ENCODE data around the gene LRGUK.

Gene LRGUK

DNA sequence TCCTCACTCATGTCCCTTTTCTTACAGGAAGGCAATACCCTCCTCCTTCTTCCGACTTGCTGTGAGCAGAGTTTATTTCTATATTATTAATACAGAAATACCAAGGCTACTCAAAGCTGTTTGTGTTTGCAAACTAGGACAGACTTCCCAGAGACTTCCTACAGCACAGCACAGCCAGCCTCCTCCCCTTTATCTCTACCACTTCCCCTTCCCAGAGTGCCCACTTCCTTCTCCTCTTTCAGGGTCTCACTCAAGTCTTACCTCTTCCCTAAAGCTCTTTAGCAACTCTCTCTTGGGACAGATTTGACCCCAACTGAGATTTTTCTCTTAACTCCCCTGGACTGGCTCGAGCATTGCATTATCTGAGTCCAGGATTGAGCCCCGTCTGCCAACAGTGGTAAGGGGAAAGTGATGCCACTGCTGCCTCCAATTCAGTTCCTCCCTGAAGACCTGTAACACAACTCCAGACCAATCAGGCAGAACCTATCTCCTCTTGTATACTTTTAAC, 5.5 kb upstream of the LRGUK start:
- H3K27ac ChIP-seq (ENCODE audit: low read depth, low read length, poor library complexity, severe bottlenecking): no peak overlapping the region
- no peaks in the 10 kb centered on the region for H3K27me3 ChIP-seq (ENCODE audit: insufficient read depth, low read length)
- no peaks in the 10 kb centered on the region for H3K9me2 ChIP-seq (ENCODE audit: low read depth, low read length)
- no peaks in the 10 kb centered on the region for H3K79me2 ChIP-seq (ENCODE audit: insufficient read depth, low read length)
- no peak overlapping the region for H3K9ac ChIP-seq (ENCODE audit: low read length)
- TF ChIP-seq EZH2 (IDR thresholded peaks at IDR 0.05; ENCODE audit: borderline replicate concordance, low read length): no peak
- TF ChIP-seq, protein P1, sequence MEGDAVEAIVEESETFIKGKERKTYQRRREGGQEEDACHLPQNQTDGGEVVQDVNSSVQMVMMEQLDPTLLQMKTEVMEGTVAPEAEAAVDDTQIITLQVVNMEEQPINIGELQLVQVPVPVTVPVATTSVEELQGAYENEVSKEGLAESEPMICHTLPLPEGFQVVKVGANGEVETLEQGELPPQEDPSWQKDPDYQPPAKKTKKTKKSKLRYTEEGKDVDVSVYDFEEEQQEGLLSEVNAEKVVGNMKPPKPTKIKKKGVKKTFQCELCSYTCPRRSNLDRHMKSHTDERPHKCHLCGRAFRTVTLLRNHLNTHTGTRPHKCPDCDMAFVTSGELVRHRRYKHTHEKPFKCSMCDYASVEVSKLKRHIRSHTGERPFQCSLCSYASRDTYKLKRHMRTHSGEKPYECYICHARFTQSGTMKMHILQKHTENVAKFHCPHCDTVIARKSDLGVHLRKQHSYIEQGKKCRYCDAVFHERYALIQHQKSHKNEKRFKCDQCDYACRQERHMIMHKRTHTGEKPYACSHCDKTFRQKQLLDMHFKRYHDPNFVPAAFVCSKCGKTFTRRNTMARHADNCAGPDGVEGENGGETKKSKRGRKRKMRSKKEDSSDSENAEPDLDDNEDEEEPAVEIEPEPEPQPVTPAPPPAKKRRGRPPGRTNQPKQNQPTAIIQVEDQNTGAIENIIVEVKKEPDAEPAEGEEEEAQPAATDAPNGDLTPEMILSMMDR (IDR thresholded peaks at IDR 0.05; ENCODE audit: low read length): no peak
- H4K20me1 ChIP-seq (ENCODE audit: insufficient read depth, low read length): no peaks in the 10 kb centered on the region
- H2AFZ ChIP-seq (ENCODE audit: low read length): no peak overlapping the region
- H3F3A ChIP-seq (ENCODE audit: insufficient read depth, low read length): no peaks in the 10 kb centered on the region
- H3K4me3 ChIP-seq (ENCODE audit: low read depth, low read length, poor library complexity, severe bottlenecking): no peak overlapping the region
- no peaks in the 10 kb centered on the region for H3K9me3 ChIP-seq (ENCODE audit: low read length)
- no peaks in the 10 kb centered on the region for H3K36me3 ChIP-seq (ENCODE audit: insufficient read depth, low read length)
- H3K4me2 ChIP-seq (ENCODE audit: low read length): no peak overlapping the region
- H3K4me1 ChIP-seq (ENCODE audit: insufficient read depth, low read length, severe bottlenecking): peaks cover 14% of the 10 kb centered on the region

DNA sequence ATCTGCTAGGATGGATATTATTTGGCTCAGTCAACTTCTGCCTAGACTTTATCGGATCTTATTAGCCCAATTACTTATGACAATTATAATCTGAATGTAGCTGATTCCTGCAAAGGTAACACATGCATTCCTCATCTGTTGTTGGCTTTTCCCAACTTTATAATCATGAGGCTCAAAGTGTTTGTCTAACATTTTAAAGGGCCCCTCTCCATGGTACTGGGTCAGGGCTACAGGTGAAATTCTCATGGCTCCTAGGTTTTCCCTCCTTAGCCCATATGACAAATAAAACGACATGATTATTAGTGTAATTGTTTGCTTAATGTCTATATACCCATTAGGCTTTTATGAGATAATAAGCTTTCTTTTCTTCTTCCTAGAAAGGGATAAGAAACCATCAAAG, 4.2 kb upstream of the LRGUK start:
- no peaks in the 10 kb centered on the region for H3K27me3 ChIP-seq (ENCODE audit: insufficient read depth, low read length)
- H3K9me2 ChIP-seq (ENCODE audit: low read depth, low read length): no peaks in the 10 kb centered on the region
- H3K4me3 ChIP-seq (ENCODE audit: low read depth, low read length, poor library complexity, severe bottlenecking): no peak overlapping the region
- H3K4me2 ChIP-seq (ENCODE audit: low read length): no peak overlapping the region
- no peaks in the 10 kb centered on the region for H3K36me3 ChIP-seq (ENCODE audit: insufficient read depth, low read length)
- no peak overlapping the region for H3K9ac ChIP-seq (ENCODE audit: low read length)
- no peak overlapping the region for H2AFZ ChIP-seq (ENCODE audit: low read length)
- no peaks in the 10 kb centered on the region for H4K20me1 ChIP-seq (ENCODE audit: insufficient read depth, low read length)
- H3K4me1 ChIP-seq (ENCODE audit: insufficient read depth, low read length, severe bottlenecking): peaks cover 25% of the 10 kb centered on the region
- H3K27ac ChIP-seq (ENCODE audit: low read depth, low read length, poor library complexity, severe bottlenecking): no peak overlapping the region
- no peaks in the 10 kb centered on the region for H3F3A ChIP-seq (ENCODE audit: insufficient read depth, low read length)
- TF ChIP-seq, protein P1 (IDR thresholded peaks at IDR 0.05; ENCODE audit: low read length): no peak
- no peak for TF ChIP-seq EZH2 (IDR thresholded peaks at IDR 0.05; ENCODE audit: borderline replicate concordance, low read length)
- H3K9me3 ChIP-seq (ENCODE audit: low read length): no peaks in the 10 kb centered on the region
- H3K79me2 ChIP-seq (ENCODE audit: insufficient read depth, low read length): no peaks in the 10 kb centered on the region

DNA sequence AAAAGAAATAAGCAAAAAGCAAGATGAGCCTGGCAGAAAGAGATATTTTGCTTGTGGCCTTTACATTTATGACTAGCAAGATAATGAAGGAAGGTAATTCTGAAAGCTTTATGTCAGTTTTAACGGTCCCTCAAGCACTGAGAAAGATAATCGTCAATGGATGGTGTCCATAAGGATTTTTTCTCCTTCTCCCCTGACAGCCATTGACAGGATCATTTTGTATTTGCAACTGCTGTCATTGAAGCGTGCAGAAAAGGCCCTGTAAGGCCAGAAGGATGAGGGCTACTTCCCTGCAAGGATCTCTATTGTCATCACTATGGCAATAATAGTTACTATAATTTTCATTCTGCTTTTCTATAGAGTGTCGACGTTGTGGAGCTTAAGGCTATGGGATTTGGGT, 994 bp upstream of the LRGUK start:
- H3K27me3 ChIP-seq (ENCODE audit: insufficient read depth, low read length): no peaks in the 10 kb centered on the region
- peaks cover 25% of the 10 kb centered on the region for H3K4me1 ChIP-seq (ENCODE audit: insufficient read depth, low read length, severe bottlenecking)
- no peak overlapping the region for H3K27ac ChIP-seq (ENCODE audit: low read depth, low read length, poor library complexity, severe bottlenecking)
- no peak overlapping the region for H3K4me3 ChIP-seq (ENCODE audit: low read depth, low read length, poor library complexity, severe bottlenecking)
- H3K4me2 ChIP-seq (ENCODE audit: low read length): no peak overlapping the region
- H3K79me2 ChIP-seq (ENCODE audit: insufficient read depth, low read length): no peaks in the 10 kb centered on the region
- H4K20me1 ChIP-seq (ENCODE audit: insufficient read depth, low read length): no peaks in the 10 kb centered on the region
- TF ChIP-seq, protein P1 (IDR thresholded peaks at IDR 0.05; ENCODE audit: low read length): no peak
- TF ChIP-seq EZH2 (IDR thresholded peaks at IDR 0.05; ENCODE audit: borderline replicate concordance, low read length): no peak
- H3F3A ChIP-seq (ENCODE audit: insufficient read depth, low read length): no peaks in the 10 kb centered on the region
- H3K9ac ChIP-seq (ENCODE audit: low read length): no peak overlapping the region
- H3K9me3 ChIP-seq (ENCODE audit: low read length): no peaks in the 10 kb centered on the region
- H3K9me2 ChIP-seq (ENCODE audit: low read depth, low read length): no peaks in the 10 kb centered on the region
- H3K36me3 ChIP-seq (ENCODE audit: insufficient read depth, low read length): no peaks in the 10 kb centered on the region
- H2AFZ ChIP-seq (ENCODE audit: low read length): no peak overlapping the region

All from OCI-LY1 (cell line).